CD4-positive, alpha-beta memory T cell (primary cell): ENCODE data around the gene ADGRF1. TPM values are rescaled to one million over a fixed set of nuclear protein-coding genes. Genes with fewer than 3 reads are reported as not detected.
"Not testable (repeated sequence)": the region's sequence is repeated elsewhere in the genome, so short reads cannot be mapped to it uniquely, and the experiment has no call there.

Experiments used
- CTCF ChIA-PET: fragments of 350-600 bp; sonication (Branson Sonifier 250); formaldehyde crosslinking; loops from one replicate; lab custom pipeline; 2021; ENCODE audit warnings: inconsistent platforms; ENCODE audit not compliant: partially characterized antibody; lab: Charles Lee
- POLR2A ChIA-PET: fragments of 350-600 bp; sonication (Branson Sonifier 250); formaldehyde crosslinking; loops from one replicate; lab custom pipeline; 2021; ENCODE audit not compliant: partially characterized antibody; lab: Charles Lee
- DNase-seq, 5 donors: peaks; one replicate each; pipeline versions ENCODE4 v3.0.0 to v3.0.0-alpha.2; 2020 to 2022; ENCODE audit warnings: mixed read lengths in 1 of 5
- H3K27ac ChIP-seq: one replicate; pipeline ENCODE4 v1.7.0; 2013; ENCODE audit warnings: low read depth, low read length
- H3K27me3 ChIP-seq: 2 replicates; pipeline ENCODE4 v1.7.0; 2013; ENCODE audit warnings: mild to moderate bottlenecking, low read length, moderate library complexity; ENCODE audit not compliant: insufficient read depth
- H3K36me3 ChIP-seq: 2 replicates; pipeline ENCODE4 v1.7.0; 2013; ENCODE audit warnings: mild to moderate bottlenecking, low read length, moderate library complexity; ENCODE audit not compliant: insufficient read depth
- H3K4me1 ChIP-seq: 2 replicates; pipeline ENCODE4 v1.7.0; 2013; ENCODE audit warnings: mild to moderate bottlenecking, low read length, moderate library complexity; ENCODE audit not compliant: insufficient read depth
- H3K4me3 ChIP-seq, 2 donors: one replicate each; pipeline ENCODE4 v1.7.0; 2013; ENCODE audit warnings: low read length in 2 of 2, mild to moderate bottlenecking in 1 of 2
- H3K9me3 ChIP-seq, 2 donors: one replicate each; pipeline ENCODE4 v1.7.0; 2013; ENCODE audit warnings: low read length in 2 of 2, control low read depth in 1 of 2; ENCODE audit not compliant: control insufficient read depth in 1 of 2
- H3K27ac Mint-ChIP-seq, 7 donors: one replicate each; pipeline ENCODE4 v1.8.0; 2020 to 2021; ENCODE audit warnings: mixed read lengths in 7 of 7, mild to moderate bottlenecking in 6 of 7, inconsistent platforms in 3 of 7, moderate library complexity in 3 of 7
- H3K27me3 Mint-ChIP-seq, 2 donors: one replicate each; pipeline ENCODE4 v1.8.0; 2020 to 2021; ENCODE audit warnings: mixed read lengths in 2 of 2
- H3K36me3 Mint-ChIP-seq, 2 donors: one replicate each; pipeline ENCODE4 v1.8.0; 2020 to 2021; ENCODE audit warnings: mixed read lengths in 2 of 2, inconsistent platforms in 1 of 2, mild to moderate bottlenecking in 1 of 2
- H3K4me1 Mint-ChIP-seq, 4 donors: one replicate each; pipeline ENCODE4 v1.8.0; 2020 to 2021; ENCODE audit warnings: mixed read lengths in 4 of 4, mild to moderate bottlenecking in 1 of 4
- H3K4me3 Mint-ChIP-seq, 8 donors: one replicate each; pipeline ENCODE4 v1.8.0; 2020 to 2021; ENCODE audit warnings: mixed read lengths in 8 of 8, mild to moderate bottlenecking in 7 of 8, moderate library complexity in 6 of 8, inconsistent platforms in 3 of 8
- H3K9me3 Mint-ChIP-seq, 8 donors: one replicate each; pipeline ENCODE4 v1.8.0; 2020 to 2021; ENCODE audit warnings: mixed read lengths in 8 of 8, mild to moderate bottlenecking in 5 of 8, inconsistent platforms in 3 of 8, moderate library complexity in 1 of 8
- intact Hi-C: fragments of 100-400 bp; cut with micrococcal nuclease; formaldehyde crosslinking; loops from one replicate; pipeline ENCODE4 v1.15.1; 2023
- polyA plus RNA-seq, 2 donors: library from polyadenylated mRNA; unstranded; fragments of 300-500 nt; fragmentation: Illumina TruSeq; gene quantifications; one replicate each; pipeline ENCODE4 v1.2.3, GENCODE V29; 2021
- total RNA-seq, 2 experiments: library from RNA; stranded (reverse); gene quantifications; one replicate each; pipeline ENCODE4 v1.2.3, GENCODE V29; 2021

Gene ADGRF1
- total RNA-seq (not detected), polyA plus RNA-seq (not detected)

- ChIA-PET CTCF (no interaction called here), POLR2A (no interaction called here)
- peaks cover 0 to 9% of the 10 kb centered on the region in 2 donors for H3K27me3 Mint-ChIP-seq
- no peaks in the 10 kb centered on the region for H3K4me1 ChIP-seq
- no peak for DNase-seq
- H3K27me3 ChIP-seq, result no peaks in the 10 kb centered on the region
- no peaks in the 10 kb centered on the region for H3K36me3 ChIP-seq
- peaks cover 0 to under 1% (median 0%) of the 10 kb centered on the region in 4 donors for H3K4me1 Mint-ChIP-seq
- intact Hi-C loops, result no loop called here
- no peak within 1 kb of the TSS for H3K4me3 ChIP-seq
- H3K9me3 Mint-ChIP-seq, result no peaks in the 10 kb centered on the region
- H3K27ac ChIP-seq, result no peak within 1 kb of the TSS
- no peaks in the 10 kb centered on the region for H3K36me3 Mint-ChIP-seq
- no peak within 1 kb of the TSS for H3K27ac Mint-ChIP-seq
- no peaks in the 10 kb centered on the region for H3K9me3 ChIP-seq
- H3K4me3 Mint-ChIP-seq, result no peak within 1 kb of the TSS
These were observed at the start of gene ADGRF1 for GRCh38 chr6:47042275-47042791. ADGRF1 (minus strand) TSS chr6:47042332; CDS start chr6:47029061, 13,271 bp downstream.

- H3K36me3 Mint-ChIP-seq, result no peaks in the 10 kb centered on the region
- H3K9me3 Mint-ChIP-seq, result peaks cover 0 to 6% (median 0%) of the 10 kb centered on the region in 8 donors
- CTCF ChIA-PET, result no interaction called here
- no peaks in the 10 kb centered on the region for H3K4me1 Mint-ChIP-seq
- no peaks in the 10 kb centered on the region for H3K9me3 ChIP-seq
- no peaks in the 10 kb centered on the region for H3K27me3 Mint-ChIP-seq
- no peaks in the 10 kb centered on the region for H3K4me1 ChIP-seq
- H3K27me3 ChIP-seq, result no peaks in the 10 kb centered on the region
- H3K27ac ChIP-seq, result no peak overlapping the region
- H3K4me3 Mint-ChIP-seq, result no peak overlapping the region
- no peak overlapping the region for H3K4me3 ChIP-seq
- H3K27ac Mint-ChIP-seq, result no peak overlapping the region
- intact Hi-C loops, result no loop called here
- no peak for DNase-seq
- no peaks in the 10 kb centered on the region for H3K36me3 ChIP-seq
- POLR2A ChIA-PET, result no interaction called here
These were observed 48.7 kb upstream of the ADGRF1 start for GRCh38 chr6:47090881-47091280.

- H3K27me3 Mint-ChIP-seq, H3K4me3 ChIP-seq, H3K36me3 ChIP-seq, H3K4me1 ChIP-seq, H3K27ac Mint-ChIP-seq, CTCF ChIA-PET, H3K9me3 ChIP-seq, DNase-seq, H3K4me1 Mint-ChIP-seq, H3K27ac ChIP-seq, H3K36me3 Mint-ChIP-seq, POLR2A ChIA-PET, H3K9me3 Mint-ChIP-seq, H3K4me3 Mint-ChIP-seq, intact Hi-C loops, H3K27me3 ChIP-seq: not testable (repeated sequence)
These were observed 47.3 kb upstream of the ADGRF1 start for GRCh38 chr6:47089473-47089872.

GRCh38 chr6:47086051-47086770, 44.1 kb upstream of the ADGRF1 start:
- Mint-ChIP-seq H3K36me3 (no peaks in the 10 kb centered on the region), H3K4me3 (no peak overlapping the region), H3K4me1 (no peaks in the 10 kb centered on the region), H3K27ac (no peak overlapping the region), H3K9me3 (peaks cover 0 to 6% (median 0%) of the 10 kb centered on the region in 8 donors), H3K27me3 (peaks cover 0 to 2% of the 10 kb centered on the region in 2 donors)
- no peaks in the 10 kb centered on the region for H3K4me1 ChIP-seq
- no peak for DNase-seq
- POLR2A ChIA-PET, result no interaction called here
- CTCF ChIA-PET, result no interaction called here
- no peaks in the 10 kb centered on the region for H3K36me3 ChIP-seq
- H3K4me3 ChIP-seq, result no peak overlapping the region
- H3K27ac ChIP-seq, result no peak overlapping the region
- no peaks in the 10 kb centered on the region for H3K9me3 ChIP-seq
- H3K27me3 ChIP-seq, result no peaks in the 10 kb centered on the region
- intact Hi-C loops, result no loop called here

GRCh38 chr6:47084610-47085009, 42.5 kb upstream of the ADGRF1 start:
- ChIA-PET CTCF (no interaction called here), POLR2A (no interaction called here)
- Mint-ChIP-seq H3K4me3 (no peak overlapping the region), H3K27me3 (peaks cover 0 to 2% of the 10 kb centered on the region in 2 donors), H3K4me1 (no peaks in the 10 kb centered on the region), H3K27ac (no peak overlapping the region), H3K36me3 (no peaks in the 10 kb centered on the region), H3K9me3 (peaks cover 0 to 3% (median 0%) of the 10 kb centered on the region in 8 donors)
- Histone ChIP-seq H3K4me1 (no peaks in the 10 kb centered on the region), H3K4me3 (no peak overlapping the region), H3K9me3 (no peaks in the 10 kb centered on the region), H3K36me3 (no peaks in the 10 kb centered on the region), H3K27ac (no peak overlapping the region), H3K27me3 (no peaks in the 10 kb centered on the region)
- intact Hi-C loops, result no loop called here
- DNase-seq, result no peak

- no peak for DNase-seq
- H3K4me1 ChIP-seq, result no peaks in the 10 kb centered on the region
- H3K4me3 ChIP-seq, result no peak overlapping the region
- no peaks in the 10 kb centered on the region for H3K9me3 ChIP-seq
- peaks cover 0 to 3% (median 0%) of the 10 kb centered on the region in 8 donors for H3K9me3 Mint-ChIP-seq
- H3K4me3 Mint-ChIP-seq, result no peak overlapping the region
- H3K36me3 ChIP-seq, result no peaks in the 10 kb centered on the region
- peaks cover 0 to 2% of the 10 kb centered on the region in 2 donors for H3K27me3 Mint-ChIP-seq
- H3K27ac ChIP-seq, result no peak overlapping the region
- ChIA-PET CTCF (no interaction called here), POLR2A (no interaction called here)
- H3K27me3 ChIP-seq, result no peaks in the 10 kb centered on the region
- intact Hi-C loops, result no loop called here
- H3K4me1 Mint-ChIP-seq, result no peaks in the 10 kb centered on the region
- H3K27ac Mint-ChIP-seq, result no peak overlapping the region
- no peaks in the 10 kb centered on the region for H3K36me3 Mint-ChIP-seq
These were observed 41.5 kb upstream of the ADGRF1 start for GRCh38 chr6:47083586-47084047.

- Histone ChIP-seq H3K27me3 (no peaks in the 10 kb centered on the region), H3K4me1 (no peaks in the 10 kb centered on the region), H3K36me3 (no peaks in the 10 kb centered on the region), H3K9me3 (no peaks in the 10 kb centered on the region), H3K4me3 (no peak overlapping the region), H3K27ac (no peak overlapping the region)
- CTCF ChIA-PET, result no interaction called here
- POLR2A ChIA-PET, result no interaction called here
- Mint-ChIP-seq H3K4me1 (no peaks in the 10 kb centered on the region), H3K4me3 (no peak overlapping the region), H3K27ac (no peak overlapping the region), H3K27me3 (peaks cover 6 to 9% of the 10 kb centered on the region in 2 donors), H3K9me3 (no peaks in the 10 kb centered on the region), H3K36me3 (no peaks in the 10 kb centered on the region)
- no peak for DNase-seq
- intact Hi-C loops, result no loop called here
These were observed 38.0 kb upstream of the ADGRF1 start for GRCh38 chr6:47080083-47080596.
